Common myeloid progenitor, CD34-positive (primary cell): ENCODE results near the gene HRH3.

Source experiments
- CTCF ChIA-PET: fragments of 350-600 bp; sonication (Branson Sonifier 250); formaldehyde crosslinking; loops from one replicate; lab custom pipeline; 2021; ENCODE audit warnings: antibody characterized with exemption; lab: Charles Lee
- POLR2A ChIA-PET: fragments of 350-600 bp; sonication (Branson Sonifier 250); formaldehyde crosslinking; loops from one replicate; lab custom pipeline; 2021; ENCODE audit warnings: antibody characterized with exemption; lab: Charles Lee
- DNase-seq, 3 donors: peaks; one replicate each; pipeline versions ENCODE4 v3.0.0 to v3.0.0-alpha.2; 2013
- H3K27ac ChIP-seq, 2 experiments: 1 replicate in 1 of 2; 2 replicates in 1 of 2; pipeline ENCODE4 v1.7.0; 2013; ENCODE audit warnings: inconsistent platforms in 2 of 2, low read length in 2 of 2, mild to moderate bottlenecking in 2 of 2, low read depth in 1 of 2, moderate library complexity in 1 of 2; ENCODE audit not compliant: severe bottlenecking in 2 of 2, insufficient read depth in 1 of 2, poor library complexity in 1 of 2
- H3K27me3 ChIP-seq, 5 experiments: replicated peaks in 2 of 5; 1 replicate in 3 of 5; 2 replicates in 2 of 5; pipeline versions ENCODE4 v1.6.1 to v1.7.0; 2013; ENCODE audit warnings: low read length in 4 of 5, mild to moderate bottlenecking in 2 of 5, moderate library complexity in 2 of 5, inconsistent platforms in 1 of 5; ENCODE audit not compliant: insufficient read depth in 5 of 5, control insufficient read depth in 4 of 5
- H3K36me3 ChIP-seq, 4 experiments: 1 replicate in 2 of 4; 2 replicates in 2 of 4; pipeline versions ENCODE4 v1.6.1 to v1.7.0; 2013; ENCODE audit warnings: low read length in 3 of 4, control low read depth in 1 of 4, mild to moderate bottlenecking in 1 of 4; ENCODE audit not compliant: control insufficient read depth in 4 of 4, insufficient read depth in 4 of 4
- H3K4me1 ChIP-seq, 4 experiments: 1 replicate in 3 of 4; 2 replicates in 1 of 4; pipeline versions ENCODE4 v1.6.1 to v1.7.1; 2013; ENCODE audit warnings: low read length in 3 of 4, mild to moderate bottlenecking in 3 of 4, control low read depth in 1 of 4, inconsistent platforms in 1 of 4, moderate library complexity in 1 of 4; ENCODE audit not compliant: control insufficient read depth in 4 of 4, insufficient read depth in 4 of 4; ENCODE audit errors: control extremely low read depth in 1 of 4
- H3K4me3 ChIP-seq, 7 experiments: 1 replicate in 4 of 7; 2 replicates in 3 of 7; pipeline versions ENCODE4 v1.5.1 to v1.7.0; 2013; ENCODE audit warnings: mild to moderate bottlenecking in 7 of 7, low read length in 6 of 7, moderate library complexity in 6 of 7, inconsistent platforms in 2 of 7, low read depth in 2 of 7, control low read depth in 1 of 7; ENCODE audit not compliant: insufficient read depth in 4 of 7, control insufficient read depth in 1 of 7; ENCODE audit errors: extremely low read depth in 1 of 7
- H3K9me3 ChIP-seq, 5 experiments: 1 replicate in 4 of 5; 2 replicates in 1 of 5; pipeline versions ENCODE4 v1.6.1 to v1.7.1; 2013; ENCODE audit warnings: low read length in 4 of 5, mild to moderate bottlenecking in 2 of 5, inconsistent platforms in 1 of 5, low read depth in 1 of 5, moderate library complexity in 1 of 5; ENCODE audit not compliant: control insufficient read depth in 4 of 5, insufficient read depth in 2 of 5; ENCODE audit errors: control extremely low read depth in 1 of 5
- WGBS: methylation state at CpG from one replicate; pipeline ENCODE4 v1.1.5; 2013; ENCODE audit not compliant: insufficient coverage; 5-methylcytosine and 5-hydroxymethylcytosine counted together

HRH3 gene

GRCh38 chr20:62239278-62239879 lies 19.3 kb upstream of the HRH3 start:
- WGBS = 79% methylated on average over 21 of the region's 23 CpGs

GRCh38 chr20:62238569-62239277 lies 18.6 kb upstream of the HRH3 start:
- WGBS = 1% methylated on average over 27 of the region's 70 CpGs
- H3K36me3 ChIP-seq = peaks cover 0 to 10% (median 4%) of the 10 kb centered on the region in 4 experiments
- ChIA-PET POLR2A (no interaction called here), CTCF (no interaction called here)
- H3K4me3 ChIP-seq = peak overlapping the region; percentile 42 to 86 (median 73)
- peaks cover 0 to 21% (median 18%) of the 10 kb centered on the region in 4 experiments for H3K4me1 ChIP-seq
- H3K27me3 ChIP-seq = peaks cover 0 to 3% (median 0%) of the 10 kb centered on the region in 5 experiments
- DNase-seq = no peak
- peaks cover 0 to 3% (median 0%) of the 10 kb centered on the region in 5 experiments for H3K9me3 ChIP-seq
- H3K27ac ChIP-seq = peak overlapping the region; percentile 40 to 80

More at GRCh38 chr20:62239278-62239879, 19.3 kb upstream of the HRH3 start:
- DNase-seq = no peak
- Histone ChIP-seq H3K27me3 (peaks cover 0 to under 1% (median 0%) of the 10 kb centered on the region in 5 experiments), H3K4me1 (peaks cover 0 to 28% (median 23%) of the 10 kb centered on the region in 4 experiments), H3K27ac (peak overlapping the region; percentile 40 to 80), H3K9me3 (no peaks in the 10 kb centered on the region), H3K36me3 (peaks cover 0 to 10% (median 4%) of the 10 kb centered on the region in 4 experiments), H3K4me3 (peak overlapping the region; percentile 42 to 86 (median 73))
- CTCF ChIA-PET = no interaction called here
- POLR2A ChIA-PET = no interaction called here

DNA sequence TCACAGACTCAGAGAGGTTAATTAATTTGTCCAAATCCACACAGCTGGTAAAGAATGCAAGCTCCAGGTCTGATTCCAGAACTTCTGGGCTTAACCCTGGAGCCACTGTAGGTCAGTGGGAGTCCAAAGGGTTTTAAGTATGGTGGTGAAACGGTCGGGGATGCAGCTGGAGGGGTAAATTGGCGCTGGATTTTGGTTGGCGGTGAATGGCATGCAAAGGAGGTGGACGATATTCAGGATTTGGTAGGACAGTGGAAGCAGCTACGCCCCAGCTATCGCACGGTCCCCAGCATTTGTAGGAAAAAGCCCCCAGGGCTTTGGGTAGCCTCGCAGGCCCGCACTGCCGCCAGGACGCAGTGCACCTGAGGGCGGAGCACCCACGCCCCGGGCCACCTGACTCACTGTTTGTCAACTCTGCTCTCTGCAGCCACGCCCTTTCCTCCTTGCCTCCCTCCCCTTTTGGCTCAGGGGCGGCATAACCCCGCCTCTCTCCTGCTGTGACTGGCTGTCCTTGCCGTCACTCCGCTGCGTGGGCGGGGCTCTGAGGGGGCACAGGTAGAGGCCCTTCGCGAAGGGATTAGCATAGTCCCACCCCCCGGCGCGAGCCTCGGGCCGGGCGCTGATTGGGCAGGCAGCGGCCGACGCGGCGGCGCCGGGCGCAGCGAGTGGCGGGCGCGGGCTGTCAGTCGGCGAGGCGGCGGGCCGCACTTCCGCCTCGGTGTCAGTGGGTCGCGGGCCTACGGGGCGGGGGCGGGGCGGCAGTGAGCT lies 17.9 kb upstream of the HRH3 start, which contains the start of gene OSBPL2:
OSBPL2 (plus strand) TSS at position 721 of the 768 bp plus-strand sequence. CDS start 17,664 bp downstream, outside the sequence.
- H3K4me3 ChIP-seq = peak within 1 kb of the TSS; percentile 44 to 86 (median 73)
- 0% methylated on average over 50 of the region's 55 CpGs for WGBS
- H3K4me1 ChIP-seq = peaks cover 0 to 20% (median 16%) of the 10 kb centered on the region in 4 experiments
- H3K36me3 ChIP-seq = peaks cover 0 to 10% (median 4%) of the 10 kb centered on the region in 4 experiments
- POLR2A ChIA-PET = no interaction called here
- H3K9me3 ChIP-seq = peaks cover 0 to 5% (median 0%) of the 10 kb centered on the region in 5 experiments
- peak within 1 kb of the TSS; percentile 40 to 80 for H3K27ac ChIP-seq
- DNase-seq = peak; percentile 98 to 99 (median 99)
- CTCF ChIA-PET = interaction anchor here (1.1 kb wide), 1 partner anchor 13 kb away, joined by 3 read pairs; no protein-coding TSS in a partner anchor
- H3K27me3 ChIP-seq = peaks cover 0 to 3% (median 0%) of the 10 kb centered on the region in 5 experiments

DNA sequence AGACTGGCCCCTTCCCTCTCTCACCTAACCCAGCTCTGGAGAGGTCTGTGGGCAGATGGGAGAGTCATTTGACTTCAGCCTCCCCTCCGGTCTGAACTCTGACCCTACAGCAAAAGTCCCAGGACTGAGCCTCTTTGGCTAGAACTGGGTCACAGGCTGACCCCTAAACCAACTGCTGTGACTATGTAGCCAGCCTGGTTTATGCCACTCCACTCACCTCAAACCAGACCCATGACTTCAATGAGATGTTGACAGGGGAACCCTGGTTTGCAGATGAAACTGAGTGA lies 17.4 kb upstream of the HRH3 start:
- no peak for DNase-seq
- H3K36me3 ChIP-seq = peaks cover 0 to 7% (median 4%) of the 10 kb centered on the region in 4 experiments
- peaks cover 0 to 3% (median 0%) of the 10 kb centered on the region in 5 experiments for H3K27me3 ChIP-seq
- H3K27ac ChIP-seq = no peak overlapping the region
- no CpG with 5 or more reads among the region's 1 CpG for WGBS
- peak overlapping the region in 6 of 7 experiments; percentile 54 to 84 (median 70) for H3K4me3 ChIP-seq
- peaks cover 0 to 20% (median 16%) of the 10 kb centered on the region in 4 experiments for H3K4me1 ChIP-seq
- ChIA-PET POLR2A (no interaction called here), CTCF (interaction anchor here (1.1 kb wide), 1 partner anchor 12 kb away, joined by 3 read pairs; no protein-coding TSS in a partner anchor)
- H3K9me3 ChIP-seq = peaks cover 0 to 5% (median 0%) of the 10 kb centered on the region in 5 experiments

DNA sequence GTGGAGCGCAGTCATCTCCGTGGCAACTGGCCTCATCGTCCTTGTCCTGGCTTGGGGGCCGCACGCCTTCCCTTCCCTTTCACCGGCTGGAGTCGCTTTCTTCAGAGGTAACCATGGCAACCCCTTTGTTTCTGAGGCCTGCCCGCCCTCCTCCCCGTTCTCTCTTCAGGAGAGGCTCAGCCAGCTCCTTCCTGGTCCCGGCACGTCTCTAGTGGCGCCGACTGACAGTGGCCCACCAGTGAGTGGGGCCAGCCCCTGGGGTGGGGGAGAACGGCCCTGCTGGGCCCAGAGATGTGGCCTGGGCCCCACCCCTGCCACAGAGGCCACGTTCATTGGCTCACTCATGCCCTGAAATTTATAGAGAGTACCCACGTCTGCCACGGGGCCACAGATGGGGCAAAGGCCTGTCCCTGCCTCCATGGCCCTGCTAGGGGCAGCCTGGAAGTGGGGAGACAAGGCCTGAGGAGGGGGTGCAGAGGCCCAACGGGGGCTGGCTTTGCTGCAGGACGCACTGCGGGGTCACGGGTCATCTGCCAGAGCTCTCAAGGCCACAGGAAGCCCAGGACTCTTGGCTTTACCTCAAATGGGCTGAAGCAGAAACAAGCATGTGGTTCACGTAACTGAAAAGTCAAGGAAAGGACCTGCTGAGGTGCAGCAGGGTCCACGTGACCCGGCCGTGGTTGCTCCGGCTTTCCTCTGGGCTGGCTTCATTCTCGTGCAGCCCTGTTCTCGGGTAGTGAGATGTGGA lies 16.9 kb upstream of the HRH3 start:
- Histone ChIP-seq H3K4me1 (peaks cover 0 to 20% (median 16%) of the 10 kb centered on the region in 4 experiments), H3K36me3 (peaks cover 0 to 5% (median 3%) of the 10 kb centered on the region in 4 experiments), H3K27me3 (peaks cover 0 to 3% (median 0%) of the 10 kb centered on the region in 5 experiments), H3K4me3 (no peak overlapping the region), H3K27ac (no peak overlapping the region), H3K9me3 (peaks cover 0 to 5% (median 0%) of the 10 kb centered on the region in 5 experiments)
- DNase-seq = no peak
- ChIA-PET POLR2A (no interaction called here), CTCF (interaction anchor here (1.1 kb wide), 1 partner anchor 12 kb away, joined by 3 read pairs; no protein-coding TSS in a partner anchor)
- WGBS = 82% methylated on average over 18 of the region's 28 CpGs

DNA sequence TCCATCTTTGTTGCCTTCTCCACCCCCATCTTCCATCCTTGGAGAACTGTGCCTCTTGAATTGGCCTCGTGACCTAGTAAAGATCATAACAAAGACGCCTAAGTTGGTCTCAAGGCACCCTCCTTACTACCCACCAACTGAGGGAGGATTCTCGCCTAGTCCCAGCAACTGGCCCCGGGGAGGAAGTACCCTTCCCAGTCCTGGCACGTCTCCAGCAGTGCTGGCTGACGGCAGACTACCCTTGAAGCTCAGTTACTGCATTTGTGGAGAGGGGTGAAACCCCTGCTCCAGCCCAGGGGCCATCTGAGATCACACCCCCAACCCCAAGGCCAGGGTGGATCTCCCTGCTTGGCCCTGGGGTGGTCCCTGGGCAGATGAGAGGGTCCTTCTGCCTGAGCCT lies 16.1 kb upstream of the HRH3 start:
- H3K4me3 ChIP-seq = no peak overlapping the region
- POLR2A ChIA-PET = no interaction called here
- peaks cover 0 to 5% (median 0%) of the 10 kb centered on the region in 5 experiments for H3K9me3 ChIP-seq
- no peak overlapping the region for H3K27ac ChIP-seq
- H3K27me3 ChIP-seq = peaks cover 0 to 3% (median 0%) of the 10 kb centered on the region in 5 experiments
- no peak for DNase-seq
- peaks cover 0 to 20% (median 16%) of the 10 kb centered on the region in 4 experiments for H3K4me1 ChIP-seq
- CTCF ChIA-PET = no interaction called here
- H3K36me3 ChIP-seq = peaks cover 0 to 3% (median under 1%) of the 10 kb centered on the region in 4 experiments
- WGBS = 71% methylated on average over 6 of the region's 6 CpGs
